CD8-positive, alpha-beta memory T cell (primary cell): Measurements from ENCODE around the gene SVIP. TPM values are rescaled to one million over a fixed set of nuclear protein-coding genes. Genes with fewer than 3 reads are reported as not detected.

Experiments used
- CTCF ChIA-PET: fragments of 350-600 bp; sonication (Branson Sonifier 250); formaldehyde crosslinking; loops from one replicate; lab custom pipeline; 2021; ENCODE audit warnings: antibody characterized with exemption; lab: Charles Lee
- POLR2A ChIA-PET: fragments of 350-600 bp; sonication (Branson Sonifier 250); formaldehyde crosslinking; loops from one replicate; lab custom pipeline; 2021; ENCODE audit warnings: antibody characterized with exemption; lab: Charles Lee
- DNase-seq, 5 donors: peaks; one replicate each; pipeline versions ENCODE4 v3.0.0 to v3.0.0-alpha.2; 2020 to 2022; ENCODE audit warnings: mixed read lengths in 1 of 5
- H3K27ac ChIP-seq: one replicate; pipeline ENCODE4 v1.7.0; 2013; ENCODE audit warnings: low read depth, mild to moderate bottlenecking, low read length, moderate library complexity
- H3K27me3 ChIP-seq: 2 replicates; pipeline ENCODE4 v1.7.0; 2013; ENCODE audit warnings: low read length, mild to moderate bottlenecking; ENCODE audit not compliant: insufficient read depth, poor library complexity, severe bottlenecking
- H3K36me3 ChIP-seq: 2 replicates; pipeline ENCODE4 v1.7.0; 2013; ENCODE audit warnings: mild to moderate bottlenecking, low read length, moderate library complexity; ENCODE audit not compliant: insufficient read depth
- H3K4me1 ChIP-seq: 2 replicates; pipeline ENCODE4 v1.7.0; 2013; ENCODE audit warnings: mild to moderate bottlenecking, low read length, moderate library complexity; ENCODE audit not compliant: insufficient read depth
- H3K4me3 ChIP-seq: 2 replicates; pipeline ENCODE4 v1.7.0; 2013; ENCODE audit warnings: mild to moderate bottlenecking, low read length
- H3K9me3 ChIP-seq: 2 replicates; pipeline ENCODE4 v1.7.0; 2013; ENCODE audit warnings: mild to moderate bottlenecking, low read length
- H3K27ac Mint-ChIP-seq, 8 donors: one replicate each; pipeline ENCODE4 v1.8.0; 2020 to 2021; ENCODE audit warnings: mixed read lengths in 8 of 8, mild to moderate bottlenecking in 6 of 8, inconsistent platforms in 3 of 8, moderate library complexity in 3 of 8
- H3K27me3 Mint-ChIP-seq, 2 donors: one replicate each; pipeline ENCODE4 v1.8.0; 2020 to 2021; ENCODE audit warnings: mixed read lengths in 2 of 2, mild to moderate bottlenecking in 1 of 2, moderate library complexity in 1 of 2
- H3K36me3 Mint-ChIP-seq, 3 donors: one replicate each; pipeline ENCODE4 v1.8.0; 2020 to 2021; ENCODE audit warnings: mixed read lengths in 3 of 3, inconsistent platforms in 1 of 3, mild to moderate bottlenecking in 1 of 3
- H3K4me1 Mint-ChIP-seq, 3 donors: one replicate each; pipeline ENCODE4 v1.8.0; 2020 to 2021; ENCODE audit warnings: mixed read lengths in 3 of 3, inconsistent platforms in 1 of 3, mild to moderate bottlenecking in 1 of 3
- H3K4me3 Mint-ChIP-seq, 7 donors: one replicate each; pipeline ENCODE4 v1.8.0; 2020 to 2021; ENCODE audit warnings: mixed read lengths in 7 of 7, mild to moderate bottlenecking in 6 of 7, moderate library complexity in 4 of 7, inconsistent platforms in 2 of 7
- H3K9me3 Mint-ChIP-seq, 5 donors: one replicate each; pipeline ENCODE4 v1.8.0; 2020 to 2022; ENCODE audit warnings: mixed read lengths in 5 of 5, mild to moderate bottlenecking in 3 of 5, moderate library complexity in 2 of 5, inconsistent platforms in 1 of 5
- polyA plus RNA-seq: library from polyadenylated mRNA; unstranded; fragments of 300-500 nt; fragmentation: Illumina TruSeq; gene quantifications from one replicate; pipeline ENCODE4 v1.2.3, GENCODE V29; 2021
- total RNA-seq, 2 experiments: library from RNA; stranded (reverse); gene quantifications; one replicate each; pipeline ENCODE4 v1.2.3, GENCODE V29; 2021

SVIP gene
- total and polyA plus RNA-seq, 3 experiments from 2014 or later, result 43.2 to 77.5 (median 74.7) TPM

GRCh38 chr11:22807855-22808570 lies 21.6 kb downstream of the SVIP start:
- no peaks in the 10 kb centered on the region for H3K36me3 ChIP-seq
- H3K4me3 Mint-ChIP-seq, result no peak overlapping the region
- peaks cover 0 to 9% (median 8%) of the 10 kb centered on the region in 5 donors for H3K9me3 Mint-ChIP-seq
- H3K4me1 ChIP-seq, result no peaks in the 10 kb centered on the region
- H3K36me3 Mint-ChIP-seq, result peaks cover 0 to 5% (median 0%) of the 10 kb centered on the region in 3 donors
- H3K9me3 ChIP-seq, result no peaks in the 10 kb centered on the region
- peaks cover 0 to 5% of the 10 kb centered on the region in 2 donors for H3K27me3 Mint-ChIP-seq
- H3K4me3 ChIP-seq, result no peak overlapping the region
- no peaks in the 10 kb centered on the region for H3K27me3 ChIP-seq
- POLR2A ChIA-PET, result no interaction called here
- CTCF ChIA-PET, result no interaction called here
- DNase-seq, result no peak
- H3K27ac ChIP-seq, result no peak overlapping the region
- no peaks in the 10 kb centered on the region for H3K4me1 Mint-ChIP-seq
- H3K27ac Mint-ChIP-seq, result no peak overlapping the region

GRCh38 chr11:22807391-22807790 lies 22.2 kb downstream of the SVIP start:
- Mint-ChIP-seq H3K4me1 (no peaks in the 10 kb centered on the region), H3K4me3 (no peak overlapping the region), H3K27ac (no peak overlapping the region), H3K36me3 (peaks cover 0 to 5% (median 0%) of the 10 kb centered on the region in 3 donors), H3K27me3 (peaks cover 0 to 5% of the 10 kb centered on the region in 2 donors), H3K9me3 (peaks cover 0 to 9% (median 8%) of the 10 kb centered on the region in 5 donors)
- no peak overlapping the region for H3K4me3 ChIP-seq
- H3K4me1 ChIP-seq, result no peaks in the 10 kb centered on the region
- CTCF ChIA-PET, result no interaction called here
- H3K27ac ChIP-seq, result no peak overlapping the region
- no peaks in the 10 kb centered on the region for H3K9me3 ChIP-seq
- no peaks in the 10 kb centered on the region for H3K36me3 ChIP-seq
- no peak for DNase-seq
- POLR2A ChIA-PET, result no interaction called here
- H3K27me3 ChIP-seq, result no peaks in the 10 kb centered on the region

GRCh38 chr11:22802861-22803260 lies 26.7 kb downstream of the SVIP start:
- Mint-ChIP-seq H3K27me3 (peaks cover 3 to 26% of the 10 kb centered on the region in 2 donors), H3K9me3 (no peaks in the 10 kb centered on the region), H3K4me3 (no peak overlapping the region), H3K4me1 (no peaks in the 10 kb centered on the region), H3K27ac (no peak overlapping the region), H3K36me3 (no peaks in the 10 kb centered on the region)
- H3K27ac ChIP-seq, result no peak overlapping the region
- no peaks in the 10 kb centered on the region for H3K4me1 ChIP-seq
- no peaks in the 10 kb centered on the region for H3K27me3 ChIP-seq
- no peaks in the 10 kb centered on the region for H3K9me3 ChIP-seq
- ChIA-PET POLR2A (no interaction called here), CTCF (no interaction called here)
- no peak overlapping the region for H3K4me3 ChIP-seq
- H3K36me3 ChIP-seq, result no peaks in the 10 kb centered on the region
- no peak for DNase-seq

GRCh38 chr11:22800482-22800881 lies 29.1 kb downstream of the SVIP start:
- POLR2A ChIA-PET, result no interaction called here
- CTCF ChIA-PET, result no interaction called here
- Histone ChIP-seq H3K9me3 (no peaks in the 10 kb centered on the region), H3K36me3 (no peaks in the 10 kb centered on the region), H3K4me1 (no peaks in the 10 kb centered on the region), H3K4me3 (no peak overlapping the region), H3K27me3 (no peaks in the 10 kb centered on the region), H3K27ac (no peak overlapping the region)
- no peaks in the 10 kb centered on the region for H3K9me3 Mint-ChIP-seq
- no peaks in the 10 kb centered on the region for H3K36me3 Mint-ChIP-seq
- no peak for DNase-seq
- no peak overlapping the region for H3K4me3 Mint-ChIP-seq
- peaks cover 3 to 21% of the 10 kb centered on the region in 2 donors for H3K27me3 Mint-ChIP-seq
- no peak overlapping the region for H3K27ac Mint-ChIP-seq
- no peaks in the 10 kb centered on the region for H3K4me1 Mint-ChIP-seq

- H3K27me3 Mint-ChIP-seq, result peaks cover 3 to 21% of the 10 kb centered on the region in 2 donors
- H3K9me3 Mint-ChIP-seq, result no peaks in the 10 kb centered on the region
- H3K4me1 Mint-ChIP-seq, result no peaks in the 10 kb centered on the region
- ChIA-PET CTCF (interaction anchor here (2.3 kb wide), 1 partner anchor 11 kb away, joined by 11 read pairs; no protein-coding TSS in a partner anchor), POLR2A (no interaction called here)
- Histone ChIP-seq H3K4me1 (no peaks in the 10 kb centered on the region), H3K27ac (no peak overlapping the region), H3K9me3 (no peaks in the 10 kb centered on the region), H3K27me3 (no peaks in the 10 kb centered on the region), H3K36me3 (no peaks in the 10 kb centered on the region), H3K4me3 (no peak overlapping the region)
- no peak overlapping the region for H3K4me3 Mint-ChIP-seq
- H3K27ac Mint-ChIP-seq, result no peak overlapping the region
- DNase-seq, result no peak
- no peaks in the 10 kb centered on the region for H3K36me3 Mint-ChIP-seq
These were observed 30.7 kb downstream of the SVIP start for GRCh38 chr11:22798901-22799300.

- H3K9me3 ChIP-seq, result no peaks in the 10 kb centered on the region
- Mint-ChIP-seq H3K36me3 (no peaks in the 10 kb centered on the region), H3K9me3 (no peaks in the 10 kb centered on the region), H3K27ac (no peak overlapping the region), H3K4me3 (no peak overlapping the region), H3K4me1 (no peaks in the 10 kb centered on the region), H3K27me3 (peaks cover 1 to 19% of the 10 kb centered on the region in 2 donors)
- no peaks in the 10 kb centered on the region for H3K27me3 ChIP-seq
- H3K4me3 ChIP-seq, result no peak overlapping the region
- CTCF ChIA-PET, result interaction anchor here (2.3 kb wide), 1 partner anchor 9 kb away, joined by 11 read pairs; no protein-coding TSS in a partner anchor
- no peak for DNase-seq
- no peaks in the 10 kb centered on the region for H3K36me3 ChIP-seq
- H3K4me1 ChIP-seq, result no peaks in the 10 kb centered on the region
- H3K27ac ChIP-seq, result no peak overlapping the region
- POLR2A ChIA-PET, result no interaction called here
These were observed 32.6 kb downstream of the SVIP start for GRCh38 chr11:22797047-22797446.

GRCh38 chr11:22795914-22796313 lies 33.7 kb downstream of the SVIP start:
- Histone ChIP-seq H3K4me1 (no peaks in the 10 kb centered on the region), H3K27me3 (no peaks in the 10 kb centered on the region), H3K36me3 (no peaks in the 10 kb centered on the region), H3K27ac (no peak overlapping the region), H3K4me3 (no peak overlapping the region), H3K9me3 (no peaks in the 10 kb centered on the region)
- Mint-ChIP-seq H3K27me3 (peaks cover 0 to 16% of the 10 kb centered on the region in 2 donors), H3K36me3 (no peaks in the 10 kb centered on the region), H3K4me3 (no peak overlapping the region), H3K27ac (no peak overlapping the region), H3K4me1 (no peaks in the 10 kb centered on the region), H3K9me3 (no peaks in the 10 kb centered on the region)
- POLR2A ChIA-PET, result no interaction called here
- DNase-seq, result no peak
- CTCF ChIA-PET, result interaction anchor here (1.0 kb wide), 1 partner anchor 8 kb away, joined by 3 read pairs; no protein-coding TSS in a partner anchor

GRCh38 chr11:22792497-22792896 lies 37.1 kb downstream of the SVIP start:
- Histone ChIP-seq H3K27ac (no peak overlapping the region), H3K36me3 (no peaks in the 10 kb centered on the region), H3K9me3 (no peaks in the 10 kb centered on the region), H3K27me3 (no peaks in the 10 kb centered on the region), H3K4me3 (no peak overlapping the region), H3K4me1 (no peaks in the 10 kb centered on the region)
- H3K4me3 Mint-ChIP-seq, result no peak overlapping the region
- POLR2A ChIA-PET, result no interaction called here
- H3K27me3 Mint-ChIP-seq, result no peaks in the 10 kb centered on the region
- no peaks in the 10 kb centered on the region for H3K4me1 Mint-ChIP-seq
- H3K9me3 Mint-ChIP-seq, result no peaks in the 10 kb centered on the region
- CTCF ChIA-PET, result no interaction called here
- H3K36me3 Mint-ChIP-seq, result no peaks in the 10 kb centered on the region
- H3K27ac Mint-ChIP-seq, result no peak overlapping the region
- DNase-seq, result no peak
